ENCODE results near the gene MGRN1. TPM values are rescaled to one million over a fixed set of nuclear protein-coding genes. Genes with fewer than 3 reads are reported as not detected.

The MGRN1 gene
- total and polyA plus RNA-seq, 2 experiments from 2014 or later: 47.2 to 66.6 TPM

GRCh38 chr16:4617880-4618279 lies 6.7 kb upstream of the MGRN1 start:
- Histone ChIP-seq H3K27me3 (no peaks in the 10 kb centered on the region), H3K36me3 (no peaks in the 10 kb centered on the region), H3K9me3 (ENCODE audit: low read depth) (no peaks in the 10 kb centered on the region), H3K4me3 (no peak overlapping the region), H3K27ac (peak overlapping the region; percentile 99), H3K4me1 (ENCODE audit: low read depth) (peaks cover 9% of the 10 kb centered on the region)
- no peak for TF ChIP-seq CTCF (IDR thresholded peaks at IDR 0.05; ENCODE audit: low read depth, low read length)
- no peak for DNase-seq (ENCODE audit: low read depth in 1 of 2, low spot score in 1 of 2)

GRCh38 chr16:4618645-4619418 lies 5.8 kb upstream of the MGRN1 start:
- H3K27me3 ChIP-seq: no peaks in the 10 kb centered on the region
- no peak for DNase-seq (ENCODE audit: low read depth in 1 of 2, low spot score in 1 of 2)
- H3K4me3 ChIP-seq: no peak overlapping the region
- peaks cover 9% of the 10 kb centered on the region for H3K4me1 ChIP-seq (ENCODE audit: low read depth)
- no peak for TF ChIP-seq CTCF (IDR thresholded peaks at IDR 0.05; ENCODE audit: low read depth, low read length)
- H3K9me3 ChIP-seq (ENCODE audit: low read depth): no peaks in the 10 kb centered on the region
- H3K36me3 ChIP-seq: no peaks in the 10 kb centered on the region
- peak overlapping the region; percentile 99 for H3K27ac ChIP-seq

GRCh38 chr16:4623593-4623992 lies 1.0 kb upstream of the MGRN1 start:
- H3K27me3 ChIP-seq: no peaks in the 10 kb centered on the region
- H3K9me3 ChIP-seq (ENCODE audit: low read depth): no peaks in the 10 kb centered on the region
- H3K36me3 ChIP-seq: no peaks in the 10 kb centered on the region
- H3K27ac ChIP-seq: no peak overlapping the region
- peaks cover 5% of the 10 kb centered on the region for H3K4me1 ChIP-seq (ENCODE audit: low read depth)
- DNase-seq (ENCODE audit: low read depth in 1 of 2, low spot score in 1 of 2): no peak
- no peak for TF ChIP-seq CTCF (IDR thresholded peaks at IDR 0.05; ENCODE audit: low read depth, low read length)
- H3K4me3 ChIP-seq: no peak overlapping the region

GRCh38 chr16:4624827-4625559 lies 367 bp downstream of the MGRN1 start:
- Histone ChIP-seq H3K4me3 (peak overlapping the region; percentile 74), H3K4me1 (ENCODE audit: low read depth) (peaks cover 5% of the 10 kb centered on the region), H3K27ac (peak overlapping the region; percentile 96), H3K27me3 (no peaks in the 10 kb centered on the region), H3K36me3 (no peaks in the 10 kb centered on the region), H3K9me3 (ENCODE audit: low read depth) (no peaks in the 10 kb centered on the region)
- TF ChIP-seq CTCF (IDR thresholded peaks at IDR 0.05; ENCODE audit: low read depth, low read length): no peak
- DNase-seq (ENCODE audit: low read depth in 1 of 2, low spot score in 1 of 2): peak; percentile 61 to 68

GRCh38 chr16:4625560-4626159 lies 1.0 kb downstream of the MGRN1 start:
- DNase-seq (ENCODE audit: low read depth in 1 of 2, low spot score in 1 of 2): no peak

More at GRCh38 chr16:4625560-4626159, 1.0 kb downstream of the MGRN1 start:
- Histone ChIP-seq H3K27ac (peak overlapping the region; percentile 96), H3K4me3 (peak overlapping the region; percentile 74), H3K27me3 (no peaks in the 10 kb centered on the region), H3K9me3 (ENCODE audit: low read depth) (no peaks in the 10 kb centered on the region), H3K4me1 (ENCODE audit: low read depth) (peaks cover 5% of the 10 kb centered on the region), H3K36me3 (no peaks in the 10 kb centered on the region)
- TF ChIP-seq CTCF (IDR thresholded peaks at IDR 0.05; ENCODE audit: low read depth, low read length): no peak

Measured in cardiac muscle cell (in vitro differentiated cells and primary cell).